ENCODE data around the gene ZFHX3.

DNA sequence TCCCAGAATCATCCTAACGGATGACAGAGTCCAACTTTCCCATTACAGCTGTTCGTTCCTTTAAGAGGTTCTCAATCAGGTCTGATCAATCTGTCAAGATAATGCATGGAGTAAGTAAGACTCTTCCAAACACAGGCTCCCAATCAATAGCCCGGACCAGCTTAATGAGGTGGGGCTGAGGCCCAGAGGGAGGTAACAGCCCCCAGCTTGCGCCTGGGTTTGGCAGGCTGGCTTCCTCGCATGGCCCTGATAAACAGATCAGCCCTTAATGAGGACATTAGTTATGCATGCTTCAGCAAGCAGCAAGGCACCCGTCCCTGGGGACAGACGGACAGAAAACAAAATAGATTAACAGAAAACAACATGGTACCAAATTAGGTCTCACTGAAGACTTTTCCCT is 145.7 kb downstream of the ZFHX3 start:
- TF ChIP-seq POLR2AphosphoS5 (IDR thresholded peaks at IDR 0.05; ENCODE audit: borderline replicate concordance, low read depth, low read length) (no peak), EZH2 (IDR thresholded peaks at IDR 0.05) (no peak), FOXP2 (optimal IDR thresholded peaks at IDR 0.05; ENCODE audit: control extremely low read depth, extremely low read length, insufficient read depth) (no peak)

Measured in SK-N-MC (cell line).